Sigmoid colon (tissue), 4 donors: ENCODE data around the gene IGFLR1.

Experiments used
- POLR2AphosphoS5 ChIP-seq, 4 donors: sonication (generic); formaldehyde crosslinking; IDR thresholded peaks; one replicate each; pipeline ENCODE4 v1.6.1; 2017; ENCODE audit warnings: antibody characterized with exemption in 4 of 4
- TF ChIP-seq, protein P1 (sequence below), 4 experiments: fragments of 450-650 bp in 3 of 4; fragments of 200-600 bp in 1 of 4; IDR thresholded peaks; one replicate each; pipeline ENCODE4 v1.5.1; 2016 to 2019; ENCODE audit warnings: antibody characterized with exemption in 4 of 4, mild to moderate bottlenecking in 3 of 4, moderate library complexity in 2 of 4

GRCh38 chr19:35713506-35713850 is 28.8 kb downstream of the IGFLR1 start:
- TF ChIP-seq, protein P1, sequence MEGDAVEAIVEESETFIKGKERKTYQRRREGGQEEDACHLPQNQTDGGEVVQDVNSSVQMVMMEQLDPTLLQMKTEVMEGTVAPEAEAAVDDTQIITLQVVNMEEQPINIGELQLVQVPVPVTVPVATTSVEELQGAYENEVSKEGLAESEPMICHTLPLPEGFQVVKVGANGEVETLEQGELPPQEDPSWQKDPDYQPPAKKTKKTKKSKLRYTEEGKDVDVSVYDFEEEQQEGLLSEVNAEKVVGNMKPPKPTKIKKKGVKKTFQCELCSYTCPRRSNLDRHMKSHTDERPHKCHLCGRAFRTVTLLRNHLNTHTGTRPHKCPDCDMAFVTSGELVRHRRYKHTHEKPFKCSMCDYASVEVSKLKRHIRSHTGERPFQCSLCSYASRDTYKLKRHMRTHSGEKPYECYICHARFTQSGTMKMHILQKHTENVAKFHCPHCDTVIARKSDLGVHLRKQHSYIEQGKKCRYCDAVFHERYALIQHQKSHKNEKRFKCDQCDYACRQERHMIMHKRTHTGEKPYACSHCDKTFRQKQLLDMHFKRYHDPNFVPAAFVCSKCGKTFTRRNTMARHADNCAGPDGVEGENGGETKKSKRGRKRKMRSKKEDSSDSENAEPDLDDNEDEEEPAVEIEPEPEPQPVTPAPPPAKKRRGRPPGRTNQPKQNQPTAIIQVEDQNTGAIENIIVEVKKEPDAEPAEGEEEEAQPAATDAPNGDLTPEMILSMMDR (IDR thresholded peaks at IDR 0.05): no peak
- no peak for TF ChIP-seq POLR2AphosphoS5 (IDR thresholded peaks at IDR 0.05)
